HEK293 (cell line): ENCODE data around the gene LY6G5C.
A peak's percentile ranks its signal among the peaks of the same experiment; 100 is the strongest.

Experiments used
- GLIS2 ChIP-seq: fragments of 450-650 bp; formaldehyde crosslinking; IDR thresholded peaks from 2 replicates; pipeline ENCODE4 v1.5.1; 2016; ENCODE audit warnings: missing biosample characterization, missing genetic modification characterization
- KLF1 ChIP-seq: fragments of 450-650 bp; formaldehyde crosslinking; IDR thresholded peaks from 2 replicates; pipeline ENCODE4 v1.5.1; 2016; ENCODE audit warnings: missing biosample characterization, missing genetic modification characterization
- KLF9 ChIP-seq: fragments of 450-650 bp; formaldehyde crosslinking; IDR thresholded peaks from 2 replicates; pipeline ENCODE4 v1.5.1; 2016; ENCODE audit warnings: missing biosample characterization, missing genetic modification characterization, low read depth
- OVOL3 ChIP-seq: fragments of 450-650 bp; formaldehyde crosslinking; IDR thresholded peaks from 2 replicates; pipeline ENCODE4 v1.5.1; 2016; ENCODE audit warnings: missing biosample characterization, missing genetic modification characterization
- TCF7L2 ChIP-seq: IDR thresholded peaks from 2 replicates; pipeline ENCODE4 v1.6.1; 2011; ENCODE audit warnings: low read depth, mild to moderate bottlenecking, inconsistent platforms, low read length, moderate library complexity, borderline replicate concordance
- ZBTB17 ChIP-seq: fragments of 450-650 bp; formaldehyde crosslinking; IDR thresholded peaks from 2 replicates; pipeline ENCODE4 v1.5.1; 2016; ENCODE audit warnings: missing biosample characterization, missing genetic modification characterization
- ZFHX2 ChIP-seq: fragments of 450-650 bp; formaldehyde crosslinking; conservative IDR thresholded peaks from 2 replicates; pipeline ENCODE4 v1.5.1; 2016; ENCODE audit warnings: missing biosample characterization, missing genetic modification characterization
- ZFP69B ChIP-seq: fragments of 450-650 bp; formaldehyde crosslinking; IDR thresholded peaks from 2 replicates; pipeline ENCODE4 v1.5.1; 2016; ENCODE audit warnings: missing biosample characterization, missing genetic modification characterization
- ZNF112 ChIP-seq: fragments of 450-650 bp; formaldehyde crosslinking; IDR thresholded peaks from 2 replicates; pipeline ENCODE4 v1.5.0; 2017; ENCODE audit warnings: missing biosample characterization, missing genetic modification characterization
- ZNF138 ChIP-seq: fragments of 450-650 bp; formaldehyde crosslinking; IDR thresholded peaks from 2 replicates; pipeline ENCODE4 v1.5.1; 2016; ENCODE audit warnings: missing biosample characterization, missing genetic modification characterization, borderline replicate concordance
- ZNF221 ChIP-seq: fragments of 450-650 bp; formaldehyde crosslinking; IDR thresholded peaks from 2 replicates; pipeline ENCODE4 v1.5.1; 2017; ENCODE audit warnings: missing biosample characterization, missing genetic modification characterization, borderline replicate concordance
- ZNF350 ChIP-seq: fragments of 450-650 bp; formaldehyde crosslinking; IDR thresholded peaks from 2 replicates; pipeline ENCODE4 v1.5.0; 2017; ENCODE audit warnings: missing biosample characterization, mild to moderate bottlenecking, missing genetic modification characterization
- ZNF366 ChIP-seq: fragments of 450-650 bp; formaldehyde crosslinking; conservative IDR thresholded peaks from 2 replicates; pipeline ENCODE4 v1.5.1; 2016; ENCODE audit warnings: missing biosample characterization, missing genetic modification characterization
- ZNF37A ChIP-seq: fragments of 450-650 bp; IDR thresholded peaks from 2 replicates; pipeline ENCODE4 v1.5.1; 2018; ENCODE audit warnings: missing biosample characterization, missing genetic modification characterization
- ZNF394 ChIP-seq: fragments of 450-650 bp; formaldehyde crosslinking; IDR thresholded peaks from 2 replicates; pipeline ENCODE4 v1.5.1; 2016; ENCODE audit warnings: missing biosample characterization, missing genetic modification characterization, mild to moderate bottlenecking, moderate library complexity, borderline replicate concordance
- ZNF510 ChIP-seq: fragments of 450-650 bp; formaldehyde crosslinking; IDR thresholded peaks from 2 replicates; pipeline ENCODE4 v1.5.1; 2018; ENCODE audit warnings: mild to moderate bottlenecking, missing genetic modification characterization, missing biosample characterization; ENCODE audit not compliant: insufficient replicate concordance
- ZNF514 ChIP-seq: fragments of 450-650 bp; formaldehyde crosslinking; IDR thresholded peaks from 2 replicates; pipeline ENCODE4 v1.5.1; 2016; ENCODE audit warnings: missing biosample characterization, missing genetic modification characterization
- ZNF530 ChIP-seq: fragments of 450-650 bp; formaldehyde crosslinking; IDR thresholded peaks from 2 replicates; pipeline ENCODE4 v1.5.1; 2016; ENCODE audit warnings: low read depth, missing biosample characterization, missing genetic modification characterization
- ZNF585B ChIP-seq: fragments of 450-650 bp; formaldehyde crosslinking; IDR thresholded peaks from 2 replicates; pipeline ENCODE4 v1.5.1; 2016; ENCODE audit warnings: missing biosample characterization, missing genetic modification characterization
- ZNF660 ChIP-seq: fragments of 450-650 bp; IDR thresholded peaks from 2 replicates; pipeline ENCODE4 v1.5.1; 2018; ENCODE audit warnings: missing biosample characterization, mild to moderate bottlenecking, missing genetic modification characterization
- ZNF677 ChIP-seq: fragments of 450-650 bp; IDR thresholded peaks from 2 replicates; pipeline ENCODE4 v1.5.0; 2018; ENCODE audit warnings: missing biosample characterization, mild to moderate bottlenecking, missing genetic modification characterization, moderate library complexity
- ZNF768 ChIP-seq: fragments of 450-650 bp; formaldehyde crosslinking; IDR thresholded peaks from 2 replicates; pipeline ENCODE4 v1.5.1; 2018; ENCODE audit warnings: missing biosample characterization, mild to moderate bottlenecking, missing genetic modification characterization
- ZNF777 ChIP-seq: fragments of 450-650 bp; formaldehyde crosslinking; IDR thresholded peaks from 2 replicates; pipeline ENCODE4 v1.5.1; 2017; ENCODE audit warnings: missing biosample characterization, missing genetic modification characterization, borderline replicate concordance
- ZSCAN16 ChIP-seq: fragments of 450-650 bp; formaldehyde crosslinking; IDR thresholded peaks from 2 replicates; pipeline ENCODE4 v1.5.1; 2016; ENCODE audit warnings: missing biosample characterization, missing genetic modification characterization
- TF ChIP-seq, protein P1 (sequence below): fragments of 450-650 bp; formaldehyde crosslinking; conservative IDR thresholded peaks from 2 replicates; pipeline ENCODE4 v1.5.1; 2016; ENCODE audit warnings: low read depth, missing biosample characterization, missing genetic modification characterization
- TF ChIP-seq, protein P2 (sequence below): fragments of 450-650 bp; formaldehyde crosslinking; IDR thresholded peaks from 2 replicates; pipeline ENCODE4 v1.5.1; 2016; ENCODE audit warnings: missing biosample characterization, missing genetic modification characterization, borderline replicate concordance
- TF ChIP-seq, protein P3 (sequence below): fragments of 450-650 bp; formaldehyde crosslinking; IDR thresholded peaks from 2 replicates; pipeline ENCODE4 v1.5.1; 2016; ENCODE audit warnings: missing biosample characterization, missing genetic modification characterization
- TF ChIP-seq, protein P4 (sequence below): fragments of 450-650 bp; formaldehyde crosslinking; IDR thresholded peaks from 2 replicates; pipeline ENCODE4 v1.5.1; 2017; ENCODE audit warnings: missing biosample characterization, missing genetic modification characterization

The LY6G5C gene

DNA sequence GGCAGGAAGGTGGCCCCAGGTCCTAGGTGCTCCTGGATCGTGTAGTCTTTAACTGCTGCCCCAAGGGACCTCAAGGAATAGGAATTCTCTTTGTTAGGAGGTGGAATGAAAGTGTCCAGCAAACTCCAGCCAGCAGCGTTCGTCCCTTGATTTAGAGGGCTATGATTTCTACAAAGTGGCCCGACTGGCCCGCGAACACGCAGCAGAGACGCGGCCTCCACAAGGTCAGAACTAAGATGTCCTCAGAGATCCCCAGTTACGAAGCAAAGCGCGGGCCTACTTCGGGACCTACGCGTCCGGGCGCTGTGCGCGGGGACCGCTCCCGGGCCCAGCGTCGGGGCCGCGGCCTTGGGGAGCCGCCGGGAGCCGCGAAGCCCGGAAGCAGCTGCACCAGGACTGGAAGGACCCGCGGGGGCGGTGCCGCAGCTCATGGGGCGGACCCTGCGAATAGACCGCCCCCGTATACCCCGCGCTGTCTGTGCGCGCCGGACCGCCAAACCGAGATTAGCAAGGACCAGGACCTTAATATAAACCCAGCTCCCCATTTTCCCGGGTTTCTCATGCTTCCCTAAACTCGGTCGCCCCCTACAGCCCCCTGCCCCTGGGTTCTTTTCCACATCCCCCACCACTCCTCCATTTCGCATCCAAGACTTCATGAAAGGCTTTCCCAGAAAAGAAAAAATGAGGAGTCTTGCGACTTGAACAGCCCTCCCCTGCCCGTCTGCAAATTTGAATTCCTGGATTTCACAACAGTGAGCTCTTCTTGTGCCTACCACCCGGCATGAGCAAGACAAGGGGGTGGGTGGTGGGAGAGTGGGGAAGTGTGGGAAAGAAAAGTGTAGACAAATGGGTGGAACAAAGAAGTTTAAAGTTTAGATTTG is 20.2 kb downstream of the LY6G5C start, which contains the start of gene C6orf47 (continued):
- TF ChIP-seq, protein P1, sequence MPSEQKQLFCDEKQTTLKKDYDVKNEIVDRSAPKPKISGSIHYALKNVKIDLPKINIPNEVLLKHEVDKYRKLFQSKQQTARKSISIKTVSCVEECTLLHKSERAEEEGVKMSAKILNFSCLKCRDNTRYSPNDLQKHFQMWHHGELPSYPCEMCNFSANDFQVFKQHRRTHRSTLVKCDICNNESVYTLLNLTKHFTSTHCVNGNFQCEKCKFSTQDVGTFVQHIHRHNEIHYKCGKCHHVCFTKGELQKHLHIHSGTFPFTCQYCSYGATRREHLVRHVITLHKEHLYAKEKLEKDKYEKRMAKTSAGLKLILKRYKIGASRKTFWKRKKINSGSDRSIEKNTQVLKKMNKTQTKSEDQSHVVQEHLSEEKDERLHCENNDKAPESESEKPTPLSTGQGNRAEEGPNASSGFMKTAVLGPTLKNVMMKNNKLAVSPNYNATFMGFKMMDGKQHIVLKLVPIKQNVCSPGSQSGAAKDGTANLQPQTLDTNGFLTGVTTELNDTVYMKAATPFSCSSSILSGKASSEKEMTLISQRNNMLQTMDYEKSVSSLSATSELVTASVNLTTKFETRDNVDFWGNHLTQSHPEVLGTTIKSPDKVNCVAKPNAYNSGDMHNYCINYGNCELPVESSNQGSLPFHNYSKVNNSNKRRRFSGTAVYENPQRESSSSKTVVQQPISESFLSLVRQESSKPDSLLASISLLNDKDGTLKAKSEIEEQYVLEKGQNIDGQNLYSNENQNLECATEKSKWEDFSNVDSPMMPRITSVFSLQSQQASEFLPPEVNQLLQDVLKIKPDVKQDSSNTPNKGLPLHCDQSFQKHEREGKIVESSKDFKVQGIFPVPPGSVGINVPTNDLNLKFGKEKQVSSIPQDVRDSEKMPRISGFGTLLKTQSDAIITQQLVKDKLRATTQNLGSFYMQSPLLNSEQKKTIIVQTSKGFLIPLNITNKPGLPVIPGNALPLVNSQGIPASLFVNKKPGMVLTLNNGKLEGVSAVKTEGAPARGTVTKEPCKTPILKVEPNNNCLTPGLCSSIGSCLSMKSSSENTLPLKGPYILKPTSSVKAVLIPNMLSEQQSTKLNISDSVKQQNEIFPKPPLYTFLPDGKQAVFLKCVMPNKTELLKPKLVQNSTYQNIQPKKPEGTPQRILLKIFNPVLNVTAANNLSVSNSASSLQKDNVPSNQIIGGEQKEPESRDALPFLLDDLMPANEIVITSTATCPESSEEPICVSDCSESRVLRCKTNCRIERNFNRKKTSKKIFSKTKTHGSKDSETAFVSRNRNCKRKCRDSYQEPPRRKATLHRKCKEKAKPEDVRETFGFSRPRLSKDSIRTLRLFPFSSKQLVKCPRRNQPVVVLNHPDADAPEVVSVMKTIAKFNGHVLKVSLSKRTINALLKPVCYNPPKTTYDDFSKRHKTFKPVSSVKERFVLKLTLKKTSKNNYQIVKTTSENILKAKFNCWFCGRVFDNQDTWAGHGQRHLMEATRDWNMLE (tag by site-specific recombination): no peak
- TF ChIP-seq ZNF530 (tag by site-specific recombination): no peak
- TF ChIP-seq, protein P2, sequence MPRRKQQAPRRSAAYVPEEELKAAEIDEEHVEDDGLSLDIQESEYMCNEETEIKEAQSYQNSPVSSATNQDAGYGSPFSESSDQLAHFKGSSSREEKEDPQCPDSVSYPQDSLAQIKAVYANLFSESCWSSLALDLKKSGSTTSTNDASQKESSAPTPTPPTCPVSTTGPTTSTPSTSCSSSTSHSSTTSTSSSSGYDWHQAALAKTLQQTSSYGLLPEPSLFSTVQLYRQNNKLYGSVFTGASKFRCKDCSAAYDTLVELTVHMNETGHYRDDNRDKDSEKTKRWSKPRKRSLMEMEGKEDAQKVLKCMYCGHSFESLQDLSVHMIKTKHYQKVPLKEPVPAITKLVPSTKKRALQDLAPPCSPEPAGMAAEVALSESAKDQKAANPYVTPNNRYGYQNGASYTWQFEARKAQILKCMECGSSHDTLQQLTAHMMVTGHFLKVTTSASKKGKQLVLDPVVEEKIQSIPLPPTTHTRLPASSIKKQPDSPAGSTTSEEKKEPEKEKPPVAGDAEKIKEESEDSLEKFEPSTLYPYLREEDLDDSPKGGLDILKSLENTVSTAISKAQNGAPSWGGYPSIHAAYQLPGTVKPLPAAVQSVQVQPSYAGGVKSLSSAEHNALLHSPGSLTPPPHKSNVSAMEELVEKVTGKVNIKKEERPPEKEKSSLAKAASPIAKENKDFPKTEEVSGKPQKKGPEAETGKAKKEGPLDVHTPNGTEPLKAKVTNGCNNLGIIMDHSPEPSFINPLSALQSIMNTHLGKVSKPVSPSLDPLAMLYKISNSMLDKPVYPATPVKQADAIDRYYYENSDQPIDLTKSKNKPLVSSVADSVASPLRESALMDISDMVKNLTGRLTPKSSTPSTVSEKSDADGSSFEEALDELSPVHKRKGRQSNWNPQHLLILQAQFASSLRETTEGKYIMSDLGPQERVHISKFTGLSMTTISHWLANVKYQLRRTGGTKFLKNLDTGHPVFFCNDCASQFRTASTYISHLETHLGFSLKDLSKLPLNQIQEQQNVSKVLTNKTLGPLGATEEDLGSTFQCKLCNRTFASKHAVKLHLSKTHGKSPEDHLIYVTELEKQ: no peak
- peak; percentile 38; the same call in 1 of the 2 replicates for TF ChIP-seq ZBTB17 (tag by site-specific recombination)
- TF ChIP-seq KLF1 (tag by site-specific recombination): peak; percentile 25; the same call in 1 of the 2 replicates
- TF ChIP-seq ZNF138 (tag by site-specific recombination): no peak
- TF ChIP-seq, protein P3, sequence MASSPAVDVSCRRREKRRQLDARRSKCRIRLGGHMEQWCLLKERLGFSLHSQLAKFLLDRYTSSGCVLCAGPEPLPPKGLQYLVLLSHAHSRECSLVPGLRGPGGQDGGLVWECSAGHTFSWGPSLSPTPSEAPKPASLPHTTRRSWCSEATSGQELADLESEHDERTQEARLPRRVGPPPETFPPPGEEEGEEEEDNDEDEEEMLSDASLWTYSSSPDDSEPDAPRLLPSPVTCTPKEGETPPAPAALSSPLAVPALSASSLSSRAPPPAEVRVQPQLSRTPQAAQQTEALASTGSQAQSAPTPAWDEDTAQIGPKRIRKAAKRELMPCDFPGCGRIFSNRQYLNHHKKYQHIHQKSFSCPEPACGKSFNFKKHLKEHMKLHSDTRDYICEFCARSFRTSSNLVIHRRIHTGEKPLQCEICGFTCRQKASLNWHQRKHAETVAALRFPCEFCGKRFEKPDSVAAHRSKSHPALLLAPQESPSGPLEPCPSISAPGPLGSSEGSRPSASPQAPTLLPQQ: peak; percentile 73; the same call in 1 of the 2 replicates
- no peak for TF ChIP-seq OVOL3 (tag by site-specific recombination)
- TF ChIP-seq ZFP69B (tag by site-specific recombination): peak; percentile 44; the same call in 1 of the 2 replicates
- TF ChIP-seq ZNF777 (tag by site-specific recombination): no peak
- TF ChIP-seq ZFHX2 (tag by site-specific recombination): peak; percentile 74
- TF ChIP-seq ZNF510 (tag by site-specific recombination): no peak
- TF ChIP-seq TCF7L2: no peak
- TF ChIP-seq ZNF366 (tag by site-specific recombination): no peak
- TF ChIP-seq ZNF660: peak; percentile 88
- TF ChIP-seq ZNF112 (tag by site-specific recombination): no peak
- TF ChIP-seq ZNF514 (tag by site-specific recombination): no peak
- peak; percentile 82 for TF ChIP-seq KLF9 (tag by site-specific recombination)
- TF ChIP-seq ZNF677 (tag by site-specific recombination): no peak
- TF ChIP-seq ZNF768 (tag by site-specific recombination): no peak
- peak; percentile 56 for TF ChIP-seq GLIS2 (tag by site-specific recombination)
- TF ChIP-seq ZNF221 (tag by site-specific recombination): no peak
- TF ChIP-seq ZNF585B (tag by site-specific recombination): no peak
- TF ChIP-seq ZNF350: no peak
- TF ChIP-seq ZSCAN16 (tag by site-specific recombination): 0 out of 2 replicates have a peak, but pooled peaks have one; percentile 9
- TF ChIP-seq, protein P4, sequence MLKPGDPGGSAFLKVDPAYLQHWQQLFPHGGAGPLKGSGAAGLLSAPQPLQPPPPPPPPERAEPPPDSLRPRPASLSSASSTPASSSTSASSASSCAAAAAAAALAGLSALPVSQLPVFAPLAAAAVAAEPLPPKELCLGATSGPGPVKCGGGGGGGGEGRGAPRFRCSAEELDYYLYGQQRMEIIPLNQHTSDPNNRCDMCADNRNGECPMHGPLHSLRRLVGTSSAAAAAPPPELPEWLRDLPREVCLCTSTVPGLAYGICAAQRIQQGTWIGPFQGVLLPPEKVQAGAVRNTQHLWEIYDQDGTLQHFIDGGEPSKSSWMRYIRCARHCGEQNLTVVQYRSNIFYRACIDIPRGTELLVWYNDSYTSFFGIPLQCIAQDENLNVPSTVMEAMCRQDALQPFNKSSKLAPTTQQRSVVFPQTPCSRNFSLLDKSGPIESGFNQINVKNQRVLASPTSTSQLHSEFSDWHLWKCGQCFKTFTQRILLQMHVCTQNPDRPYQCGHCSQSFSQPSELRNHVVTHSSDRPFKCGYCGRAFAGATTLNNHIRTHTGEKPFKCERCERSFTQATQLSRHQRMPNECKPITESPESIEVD: no peak
- peak; percentile 35; the same call in 1 of the 2 replicates for TF ChIP-seq ZNF394 (tag by site-specific recombination)
- TF ChIP-seq ZNF37A: no peak
